Urinary bladder (tissue), 4 donors: ENCODE results near the gene CMTR2. TPM values are rescaled to one million over a fixed set of nuclear protein-coding genes. Genes with fewer than 3 reads are reported as not detected.

ENCODE experiments used
- DNase-seq: peaks from one replicate; pipeline ENCODE4 v3.0.0-alpha.2; 2015; ENCODE audit errors: extremely low spot score
- H3K27ac ChIP-seq: one replicate; pipeline ENCODE4 v1.5.1; 2013; ENCODE audit warnings: low read depth, mild to moderate bottlenecking, moderate library complexity
- H3K36me3 ChIP-seq: one replicate; pipeline ENCODE4 v1.6.1; 2013; ENCODE audit warnings: mild to moderate bottlenecking, moderate library complexity; ENCODE audit not compliant: insufficient read depth
- H3K4me1 ChIP-seq: one replicate; pipeline ENCODE4 v1.6.1; 2013; ENCODE audit warnings: mild to moderate bottlenecking, moderate library complexity; ENCODE audit not compliant: insufficient read depth
- H3K4me3 ChIP-seq: one replicate; pipeline ENCODE4 v1.5.1; 2013; ENCODE audit warnings: low read depth, low read length
- WGBS: extraction: QIAGEN DNeasy Blood & Tissue Kit; methylation state at CpG from one replicate; pipeline ENCODE4 v1.1.7; 2013; 5-methylcytosine and 5-hydroxymethylcytosine counted together
- polyA plus RNA-seq: library from polyadenylated mRNA; stranded (reverse); fragments of 200-250 nt; gene quantifications from one replicate; pipeline ENCODE4 v1.2.3, GENCODE V29; 2013
- total RNA-seq: library from RNA; depleted of rRNA; stranded (reverse); fragments of >200 nt; gene quantifications from one replicate; pipeline ENCODE4 v1.2.3, GENCODE V29; 2014
- donor health status: healthy with polysubstance abuse.
- donor health status: healthy.

CMTR2 gene
- total and polyA plus RNA-seq, 2 donors, result 8.6 to 57.1 TPM

- DNase-seq, result no peak
- WGBS, result 78% methylated on average over 5 of the region's 5 CpGs
- Histone ChIP-seq H3K36me3 (no peaks in the 10 kb centered on the region), H3K4me3 (no peak overlapping the region), H3K27ac (no peak overlapping the region), H3K4me1 (no peaks in the 10 kb centered on the region)
These were observed 30.1 kb downstream of the CMTR2 start for GRCh38 chr16:71259086-71259485.

GRCh38 chr16:71258372-71258771, 30.8 kb downstream of the CMTR2 start:
- Histone ChIP-seq H3K4me1 (no peaks in the 10 kb centered on the region), H3K27ac (no peak overlapping the region), H3K4me3 (no peak overlapping the region), H3K36me3 (no peaks in the 10 kb centered on the region)
- 73% methylated on average over 1 of the region's 1 CpG for WGBS
- DNase-seq, result no peak

GRCh38 chr16:71257768-71258167, 31.4 kb downstream of the CMTR2 start:
- H3K36me3 ChIP-seq, result no peaks in the 10 kb centered on the region
- no peak overlapping the region for H3K27ac ChIP-seq
- WGBS, result 85% methylated on average over 1 of the region's 1 CpG
- no peak overlapping the region for H3K4me3 ChIP-seq
- H3K4me1 ChIP-seq, result no peaks in the 10 kb centered on the region
- DNase-seq, result no peak

- Histone ChIP-seq H3K4me3 (no peak overlapping the region), H3K27ac (no peak overlapping the region), H3K4me1 (no peaks in the 10 kb centered on the region), H3K36me3 (no peaks in the 10 kb centered on the region)
- 38% methylated on average over 6 of the region's 6 CpGs for WGBS
- no peak for DNase-seq
These were observed 33.5 kb downstream of the CMTR2 start for GRCh38 chr16:71255721-71256120.

- H3K4me1 ChIP-seq, result no peaks in the 10 kb centered on the region
- no peak for DNase-seq
- no peaks in the 10 kb centered on the region for H3K36me3 ChIP-seq
- no peak overlapping the region for H3K27ac ChIP-seq
- 78% methylated on average over 4 of the region's 4 CpGs for WGBS
- no peak overlapping the region for H3K4me3 ChIP-seq
These were observed 34.2 kb downstream of the CMTR2 start for GRCh38 chr16:71254832-71255525.

GRCh38 chr16:71250461-71251235, 38.6 kb downstream of the CMTR2 start:
- Histone ChIP-seq H3K4me1 (no peaks in the 10 kb centered on the region), H3K36me3 (no peaks in the 10 kb centered on the region), H3K27ac (no peak overlapping the region), H3K4me3 (no peak overlapping the region)
- DNase-seq, result no peak
- 79% methylated on average over 5 of the region's 5 CpGs for WGBS

- H3K36me3 ChIP-seq, result no peaks in the 10 kb centered on the region
- no peak overlapping the region for H3K4me3 ChIP-seq
- no peak for DNase-seq
- H3K4me1 ChIP-seq, result no peaks in the 10 kb centered on the region
- H3K27ac ChIP-seq, result no peak overlapping the region
- WGBS, result 58% methylated on average over 1 of the region's 1 CpG
These were observed 39.8 kb downstream of the CMTR2 start for GRCh38 chr16:71249399-71249798.

GRCh38 chr16:71247478-71247877, 41.7 kb downstream of the CMTR2 start:
- Histone ChIP-seq H3K4me1 (no peaks in the 10 kb centered on the region), H3K4me3 (no peak overlapping the region), H3K27ac (no peak overlapping the region), H3K36me3 (no peaks in the 10 kb centered on the region)
- no peak for DNase-seq
- WGBS, result 87% methylated on average over 7 of the region's 7 CpGs

- Histone ChIP-seq H3K4me3 (no peak overlapping the region), H3K27ac (no peak overlapping the region), H3K36me3 (no peaks in the 10 kb centered on the region), H3K4me1 (no peaks in the 10 kb centered on the region)
- DNase-seq, result no peak
These were observed 42.9 kb downstream of the CMTR2 start for GRCh38 chr16:71246309-71246708.

GRCh38 chr16:71244521-71244920, 44.7 kb downstream of the CMTR2 start:
- 79% methylated on average over 1 of the region's 1 CpG for WGBS

GRCh38 chr16:71242601-71243000, 46.6 kb downstream of the CMTR2 start:
- H3K36me3 ChIP-seq, result no peaks in the 10 kb centered on the region
- no peak overlapping the region for H3K27ac ChIP-seq
- no peaks in the 10 kb centered on the region for H3K4me1 ChIP-seq
- no peak for DNase-seq
- WGBS, result 52% methylated on average over 3 of the region's 3 CpGs
- no peak overlapping the region for H3K4me3 ChIP-seq

More at GRCh38 chr16:71244521-71244920, 44.7 kb downstream of the CMTR2 start:
- no peak for DNase-seq
- Histone ChIP-seq H3K36me3 (no peaks in the 10 kb centered on the region), H3K4me3 (no peak overlapping the region), H3K4me1 (no peaks in the 10 kb centered on the region), H3K27ac (no peak overlapping the region)

GRCh38 chr16:71242036-71242435, 47.2 kb downstream of the CMTR2 start:
- DNase-seq, result no peak
- H3K4me3 ChIP-seq, result no peak overlapping the region
- no peaks in the 10 kb centered on the region for H3K36me3 ChIP-seq
- no peaks in the 10 kb centered on the region for H3K4me1 ChIP-seq
- WGBS, result 74% methylated on average over 4 of the region's 4 CpGs
- no peak overlapping the region for H3K27ac ChIP-seq
